Kasumi-1 (cell line): Measurements from ENCODE around the gene CACNA1A.
"Not testable (repeated sequence)": the region's sequence is repeated elsewhere in the genome, so short reads cannot be mapped to it uniquely, and the experiment has no call there.

ENCODE experiments used
- DNase-seq, 2 experiments: peaks; one replicate each; lab custom pipeline; 2025; lab: John Stamatoyannopoulos, UW

The CACNA1A gene

GRCh38 chr19:13202112-13202511 lies 304.2 kb downstream of the CACNA1A start:
- DNase-seq = not testable (repeated sequence)

GRCh38 chr19:13198634-13199033 lies 307.6 kb downstream of the CACNA1A start:
- no peak for DNase-seq

- no peak for DNase-seq
These were observed 310.6 kb downstream of the CACNA1A start for GRCh38 chr19:13195678-13196077.

GRCh38 chr19:13190781-13191540 lies 315.3 kb downstream of the CACNA1A start:
- no peak for DNase-seq

- no peak for DNase-seq
These were observed 316.7 kb downstream of the CACNA1A start for GRCh38 chr19:13189600-13189999.

- DNase-seq = no peak
These were observed 318.9 kb downstream of the CACNA1A start for GRCh38 chr19:13187419-13187818.

GRCh38 chr19:13186688-13187087 lies 319.6 kb downstream of the CACNA1A start:
- DNase-seq = not testable (repeated sequence)

- DNase-seq = not testable (repeated sequence)
These were observed 320.3 kb downstream of the CACNA1A start for GRCh38 chr19:13185763-13186657.

- DNase-seq = not testable (repeated sequence)
These were observed 321.4 kb downstream of the CACNA1A start for GRCh38 chr19:13184926-13185325.

GRCh38 chr19:13181747-13182388 lies 324.4 kb downstream of the CACNA1A start:
- peak; percentile 58 to 69 for DNase-seq

GRCh38 chr19:13178291-13178690 lies 328.0 kb downstream of the CACNA1A start:
- DNase-seq = not testable (repeated sequence)

GRCh38 chr19:13177584-13177983 lies 328.7 kb downstream of the CACNA1A start:
- not testable (repeated sequence) for DNase-seq

GRCh38 chr19:13176345-13176744 lies 329.9 kb downstream of the CACNA1A start:
- DNase-seq = no peak

GRCh38 chr19:13173139-13173737 lies 333.0 kb downstream of the CACNA1A start:
- DNase-seq = no peak

GRCh38 chr19:13172346-13173138 lies 333.7 kb downstream of the CACNA1A start:
- DNase-seq = peak; percentile 22 to 33

- DNase-seq = no peak
These were observed 335.1 kb downstream of the CACNA1A start for GRCh38 chr19:13171146-13171545.

GRCh38 chr19:13169769-13170168 lies 336.5 kb downstream of the CACNA1A start:
- no peak for DNase-seq

- DNase-seq = not testable (repeated sequence)
These were observed 340.1 kb downstream of the CACNA1A start for GRCh38 chr19:13166151-13166550.

GRCh38 chr19:13165162-13165997 lies 340.9 kb downstream of the CACNA1A start:
- no peak for DNase-seq
